ENCODE measurements around the gene TESMIN. TPM values are rescaled to one million over a fixed set of nuclear protein-coding genes. Genes with fewer than 3 reads are reported as not detected.

Gene TESMIN
- total RNA-seq, 1 donor from 2014 or later = 0.79 TPM

GRCh38 chr11:68661697-68662603, 89.4 kb downstream of the TESMIN start:
- DNase-seq (ENCODE audit: low read depth in 2 of 2) = no peak

- DNase-seq (ENCODE audit: low read depth in 2 of 2) = no peak
Observed at GRCh38 chr11:68661014-68661413, 90.3 kb downstream of the TESMIN start.

GRCh38 chr11:68660066-68660810, 91.1 kb downstream of the TESMIN start:
- DNase-seq (ENCODE audit: low read depth in 2 of 2) = no peak

- DNase-seq (ENCODE audit: low read depth in 2 of 2) = peak; percentile 94 to 96
Observed at GRCh38 chr11:68659158-68659921, 92.0 kb downstream of the TESMIN start.

GRCh38 chr11:68658661-68659060, 92.7 kb downstream of the TESMIN start:
- DNase-seq (ENCODE audit: low read depth in 2 of 2) = peak in 1 of 2 donors; percentile 17

- no peak for DNase-seq (ENCODE audit: low read depth in 2 of 2)
Observed at GRCh38 chr11:68658097-68658496, 93.2 kb downstream of the TESMIN start.

Other genes with a start within 250 kb of the TESMIN start
- 0.20 and 1.5 TPM in 2 replicates for gene GAL, start 67.0 kb downstream of the TESMIN start, total RNA-seq
- gene CPT1A, start 90.4 kb upstream of the TESMIN start, total RNA-seq = 71.5 and 115 TPM in 2 replicates
- gene MRPL21, start 152.3 kb upstream of the TESMIN start, total RNA-seq = 58.6 and 73.8 TPM in 2 replicates
- gene IGHMBP2, start 152.4 kb upstream of the TESMIN start, total RNA-seq = 6.3 and 9.5 TPM in 2 replicates
- not detected in 2 replicates for gene MRGPRD, start 229.5 kb upstream of the TESMIN start, total RNA-seq

All from lung microvascular endothelial cell (primary cell).